HepG2 (cell line): ENCODE results near the gene CACNA2D3. TPM values are rescaled to one million over a fixed set of nuclear protein-coding genes. Genes with fewer than 3 reads are reported as not detected.

Experiments used
- ATAC-seq: fragments of 200-7000 bp; cut with Tn5 transposase; 3 replicates; pipeline ENCODE4 v1.9.1; 2020; ENCODE audit warnings: mild to moderate bottlenecking, moderate library complexity
- BruUV-seq: library from RNA; stranded (reverse); fragments of 400-500 nt; replicated peaks from 2 replicates; lab custom pipeline; 2021; lab: Mats Ljungman, UMichigan
- CTCF ChIA-PET: fragments of 300-600 bp; formaldehyde crosslinking; extraction: SDS; loops from one replicate; lab custom pipeline; 2021; ENCODE audit warnings: low total read pairs, inconsistent platforms, low intra/inter-chr PET ratio; lab: Yijun Ruan, JAX
- POLR2A ChIA-PET: fragments of 350-600 bp; sonication (Branson Sonifier 250); formaldehyde crosslinking; loops from one replicate; lab custom pipeline; 2020; ENCODE audit warnings: antibody characterized with exemption, inconsistent platforms; lab: Yijun Ruan, JAX
- DNase-seq: peaks from one replicate; pipeline ENCODE4 v3.0.0-alpha.2; 2015; ENCODE audit warnings: low spot score
- FAIRE-seq: peaks from 3 replicates; lab custom pipeline; 2011; peaks lifted over from hg19 to GRCh38; lab: Jason Lieb, UNC
- H2AFZ ChIP-seq: one replicate; pipeline ENCODE4 v1.6.1; 2011; ENCODE audit warnings: low read length, inconsistent platforms
- H3K27ac ChIP-seq: fragments of 300-600 bp; 3 replicates; pipeline ENCODE4 v1.8.0; 2011; ENCODE audit warnings: mixed run types, mild to moderate bottlenecking, mixed read lengths, low read length, inconsistent platforms; ENCODE audit not compliant: insufficient read depth; ENCODE audit errors: extremely low read length
- H3K27me3 ChIP-seq, 2 experiments: fragments of 200-600 bp in 1 of 2; 2 replicates in 1 of 2; 3 replicates in 1 of 2; pipeline versions ENCODE4 v1.6.0 to v1.8.0; 2011; ENCODE audit warnings: low read length in 2 of 2, mild to moderate bottlenecking in 2 of 2, moderate library complexity in 2 of 2, inconsistent platforms in 1 of 2; ENCODE audit not compliant: insufficient read depth in 2 of 2, control insufficient read depth in 1 of 2
- H3K36me3 ChIP-seq, 2 experiments: fragments of 200-600 bp in 1 of 2; replicated peaks in 1 of 2; 2 replicates in 1 of 2; 3 replicates in 1 of 2; pipeline versions ENCODE4 v1.5.1 to v1.8.0; 2011; ENCODE audit warnings: low read length in 2 of 2, inconsistent platforms in 1 of 2; ENCODE audit not compliant: insufficient read depth in 2 of 2, control insufficient read depth in 1 of 2
- H3K4me1 ChIP-seq: 2 replicates; pipeline ENCODE4 v1.5.1; 2012; ENCODE audit warnings: low read length, inconsistent platforms; ENCODE audit not compliant: insufficient read depth
- H3K4me2 ChIP-seq: 2 replicates; pipeline ENCODE4 v1.6.0; 2011; ENCODE audit warnings: low read depth, low read length, inconsistent platforms
- H3K4me3 ChIP-seq, 3 experiments: fragments of 200-600 bp in 1 of 3; sonication (generic), shearing (Covaris generic) in 1 of 3; replicated peaks in 1 of 3; 2 replicates each; pipeline ENCODE4 v1.5.1; 2011 to 2016; ENCODE audit warnings: low read length in 3 of 3, inconsistent platforms in 2 of 3, low read depth in 2 of 3, mild to moderate bottlenecking in 2 of 3, control low read depth in 1 of 3, mixed read lengths in 1 of 3; ENCODE audit not compliant: insufficient read depth in 1 of 3
- H3K79me2 ChIP-seq: one replicate; pipeline ENCODE4 v1.6.1; 2011; ENCODE audit warnings: low read length, inconsistent platforms; ENCODE audit not compliant: insufficient read depth
- H3K9ac ChIP-seq: 2 replicates; pipeline ENCODE4 v1.6.0; 2011; ENCODE audit warnings: mild to moderate bottlenecking, low read depth, low read length, inconsistent platforms; ENCODE audit not compliant: insufficient read depth
- H3K9me3 ChIP-seq: 2 replicates; pipeline ENCODE4 v1.5.1; 2012; ENCODE audit warnings: mild to moderate bottlenecking, low read length
- H4K20me1 ChIP-seq: 2 replicates; pipeline ENCODE4 v1.6.0; 2011; ENCODE audit warnings: inconsistent platforms, mild to moderate bottlenecking, low read length, moderate library complexity; ENCODE audit not compliant: insufficient read depth
- CHCHD3 ChIP-seq: sonication (generic); formaldehyde crosslinking; IDR thresholded peaks from 2 replicates; pipeline ENCODE4 v1.8.0; 2022; ENCODE audit warnings: mild to moderate bottlenecking, missing genetic modification reagents, moderate library complexity
- JARID2 ChIP-seq: sonication (generic); formaldehyde crosslinking; IDR thresholded peaks from 2 replicates; pipeline ENCODE4 v1.8.1; 2023; ENCODE audit warnings: missing genetic modification reagents, inconsistent platforms; ENCODE audit not compliant: insufficient replicate concordance
- KLF16 ChIP-seq, 2 experiments: sonication (generic) in 1 of 2; formaldehyde crosslinking in 1 of 2; IDR thresholded peaks; 2 replicates each; pipeline versions ENCODE4 v1.6.1 to v1.8.0; 2016 to 2023; ENCODE audit warnings: missing genetic modification reagents in 2 of 2, missing compliant biosample characterization in 1 of 2
- KMT2A ChIP-seq: sonication (generic); formaldehyde crosslinking; IDR thresholded peaks from 2 replicates; pipeline ENCODE4 v1.4.0; 2020; ENCODE audit warnings: missing genetic modification reagents
- NFRKB ChIP-seq: fragments of 450-650 bp; IDR thresholded peaks from 2 replicates; pipeline ENCODE4 v1.6.1; 2017
- TCF7L2 ChIP-seq: IDR thresholded peaks from 2 replicates; pipeline ENCODE4 v1.6.1; 2011; ENCODE audit warnings: mild to moderate bottlenecking, low read depth, low read length, moderate library complexity
- ZNF260 ChIP-seq: sonication (generic); formaldehyde crosslinking; IDR thresholded peaks from 2 replicates; pipeline ENCODE4 v1.4.0; 2020; ENCODE audit warnings: missing genetic modification reagents, low read depth, mild to moderate bottlenecking, borderline replicate concordance
- ZNF441 ChIP-seq: sonication (generic); formaldehyde crosslinking; IDR thresholded peaks from 2 replicates; pipeline ENCODE4 v1.7.0; 2021; ENCODE audit warnings: missing genetic modification reagents, borderline replicate concordance
- ZNF672 ChIP-seq: sonication (generic); formaldehyde crosslinking; IDR thresholded peaks from 2 replicates; pipeline ENCODE4 v1.8.1; 2022; ENCODE audit warnings: missing genetic modification reagents
- WGBS: methylation state at CpG from one replicate; pipeline ENCODE4 v1.1.6; 2017; ENCODE audit warnings: low lambda C conversion rate; 5-methylcytosine and 5-hydroxymethylcytosine counted together
- in situ Hi-C: cut with HindIII; loops from 2 replicates; pipeline ENCODE4 v1.10.0; 2017; ENCODE audit warnings: low pct_unique_long_range_greater_than_20kb; ENCODE audit not compliant: extremely low pct_ligation_motif_present
- intact Hi-C: fragments of 100-400 bp; cut with micrococcal nuclease; formaldehyde crosslinking; loops from one replicate; pipeline ENCODE4 v1.10.0; 2022; ENCODE audit not compliant: unreplicated experiment
- polyA plus RNA-seq, 8 experiments: library from polyadenylated mRNA; depleted of rRNA in 3 of 8; stranded (reverse) in 7 of 8; unstranded in 1 of 8; fragments of >200 nt; fragmentation: Illumina TruSeq in 4 of 8; extraction: Trizol in 4 of 8; gene quantifications; 2 replicates each; pipeline versions ENCODE4 v1.2.1 to v1.2.3, GENCODE V29; 2011 to 2016; ENCODE audit warnings: low read depth in 4 of 8, missing spikeins in 1 of 8, mixed read lengths in 1 of 8; ENCODE audit not compliant: insufficient read depth in 1 of 8
- total RNA-seq, 5 experiments: library from RNA; depleted of rRNA; stranded (reverse); fragments of >200 nt; fragmentation: Illumina TruSeq; extraction: Trizol; gene quantifications; 2 replicates each; pipeline ENCODE4 v1.2.3, GENCODE V29; 2016; ENCODE audit warnings: low read depth in 1 of 5
- TF ChIP-seq, protein P1 (sequence below): fragments of 450-650 bp; IDR thresholded peaks from 2 replicates; pipeline ENCODE4 v1.6.1; 2017; ENCODE audit warnings: mild to moderate bottlenecking
- TF ChIP-seq, protein P2 (sequence below): sonication (generic); formaldehyde crosslinking; IDR thresholded peaks from 2 replicates; pipeline ENCODE4 v1.4.0; 2020; ENCODE audit warnings: missing genetic modification reagents, low read depth, mild to moderate bottlenecking, borderline replicate concordance
- TF ChIP-seq, protein P3 (sequence below): sonication (generic); formaldehyde crosslinking; IDR thresholded peaks from 2 replicates; pipeline ENCODE4 v1.4.0; 2020; ENCODE audit warnings: low read depth, missing genetic modification reagents

CACNA2D3 gene
- total and polyA plus RNA-seq, 2 of the 13 experiments (the other 11 are each of a cell fraction or from before 2014, with no cell fraction given), result not detected

DNA sequence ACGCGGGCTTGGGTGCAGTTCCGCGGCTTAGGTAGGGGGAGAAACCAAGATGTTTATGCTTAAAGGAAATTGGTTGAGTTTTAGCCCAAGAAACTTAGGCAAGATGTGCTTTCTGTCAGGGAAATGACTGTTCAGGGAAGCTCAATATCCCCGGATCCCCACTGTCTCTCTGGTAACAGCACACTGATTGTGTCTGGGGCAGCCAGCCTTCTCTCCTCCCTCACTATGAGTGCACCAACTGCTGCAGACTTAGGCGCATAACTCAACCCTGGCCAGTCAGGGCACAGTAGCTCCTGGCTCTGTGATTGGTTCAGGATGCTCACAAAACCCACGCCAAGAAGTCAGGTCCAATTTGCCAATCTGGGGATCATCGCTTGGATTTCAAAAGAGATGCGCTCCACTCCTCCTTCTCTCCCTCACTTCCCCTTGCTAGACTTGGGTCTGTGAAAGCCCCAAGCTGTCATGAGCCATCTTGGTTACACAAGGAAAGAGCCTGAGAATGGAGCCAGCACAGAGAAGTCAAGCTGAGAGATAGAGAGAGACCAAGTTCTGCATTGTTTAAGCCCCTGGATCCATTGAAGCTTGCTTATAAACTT lies 42.5 kb upstream of the CACNA2D3 start:
- no peak overlapping the region for H3K4me2 ChIP-seq
- no peak overlapping the region for H3K9ac ChIP-seq
- no peaks in the 10 kb centered on the region for H3K36me3 ChIP-seq
- in situ Hi-C loops, result no loop called here
- TF ChIP-seq TCF7L2, result no peak
- no peak for TF ChIP-seq NFRKB
- TF ChIP-seq, protein P1, sequence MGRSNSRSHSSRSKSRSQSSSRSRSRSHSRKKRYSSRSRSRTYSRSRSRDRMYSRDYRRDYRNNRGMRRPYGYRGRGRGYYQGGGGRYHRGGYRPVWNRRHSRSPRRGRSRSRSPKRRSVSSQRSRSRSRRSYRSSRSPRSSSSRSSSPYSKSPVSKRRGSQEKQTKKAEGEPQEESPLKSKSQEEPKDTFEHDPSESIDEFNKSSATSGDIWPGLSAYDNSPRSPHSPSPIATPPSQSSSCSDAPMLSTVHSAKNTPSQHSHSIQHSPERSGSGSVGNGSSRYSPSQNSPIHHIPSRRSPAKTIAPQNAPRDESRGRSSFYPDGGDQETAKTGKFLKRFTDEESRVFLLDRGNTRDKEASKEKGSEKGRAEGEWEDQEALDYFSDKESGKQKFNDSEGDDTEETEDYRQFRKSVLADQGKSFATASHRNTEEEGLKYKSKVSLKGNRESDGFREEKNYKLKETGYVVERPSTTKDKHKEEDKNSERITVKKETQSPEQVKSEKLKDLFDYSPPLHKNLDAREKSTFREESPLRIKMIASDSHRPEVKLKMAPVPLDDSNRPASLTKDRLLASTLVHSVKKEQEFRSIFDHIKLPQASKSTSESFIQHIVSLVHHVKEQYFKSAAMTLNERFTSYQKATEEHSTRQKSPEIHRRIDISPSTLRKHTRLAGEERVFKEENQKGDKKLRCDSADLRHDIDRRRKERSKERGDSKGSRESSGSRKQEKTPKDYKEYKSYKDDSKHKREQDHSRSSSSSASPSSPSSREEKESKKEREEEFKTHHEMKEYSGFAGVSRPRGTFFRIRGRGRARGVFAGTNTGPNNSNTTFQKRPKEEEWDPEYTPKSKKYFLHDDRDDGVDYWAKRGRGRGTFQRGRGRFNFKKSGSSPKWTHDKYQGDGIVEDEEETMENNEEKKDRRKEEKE, result no peak
- TF ChIP-seq, protein P2, sequence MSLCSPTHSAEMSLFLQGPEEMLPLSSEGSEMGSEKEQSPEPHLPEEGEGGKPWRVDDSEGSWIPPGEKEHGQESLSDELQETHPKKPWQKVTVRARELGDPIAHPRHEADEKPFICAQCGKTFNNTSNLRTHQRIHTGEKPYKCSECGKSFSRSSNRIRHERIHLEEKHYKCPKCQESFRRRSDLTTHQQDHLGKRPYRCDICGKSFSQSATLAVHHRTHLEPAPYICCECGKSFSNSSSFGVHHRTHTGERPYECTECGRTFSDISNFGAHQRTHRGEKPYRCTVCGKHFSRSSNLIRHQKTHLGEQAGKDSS, result no peak
- no peak for TF ChIP-seq ZNF260 (CRISPR knock-in tag)
- TF ChIP-seq KLF16 (CRISPR knock-in tag; IDR thresholded peaks at IDR 0.05), result no peak
- no peak for TF ChIP-seq CHCHD3 (CRISPR knock-in tag)
- TF ChIP-seq, protein P3, sequence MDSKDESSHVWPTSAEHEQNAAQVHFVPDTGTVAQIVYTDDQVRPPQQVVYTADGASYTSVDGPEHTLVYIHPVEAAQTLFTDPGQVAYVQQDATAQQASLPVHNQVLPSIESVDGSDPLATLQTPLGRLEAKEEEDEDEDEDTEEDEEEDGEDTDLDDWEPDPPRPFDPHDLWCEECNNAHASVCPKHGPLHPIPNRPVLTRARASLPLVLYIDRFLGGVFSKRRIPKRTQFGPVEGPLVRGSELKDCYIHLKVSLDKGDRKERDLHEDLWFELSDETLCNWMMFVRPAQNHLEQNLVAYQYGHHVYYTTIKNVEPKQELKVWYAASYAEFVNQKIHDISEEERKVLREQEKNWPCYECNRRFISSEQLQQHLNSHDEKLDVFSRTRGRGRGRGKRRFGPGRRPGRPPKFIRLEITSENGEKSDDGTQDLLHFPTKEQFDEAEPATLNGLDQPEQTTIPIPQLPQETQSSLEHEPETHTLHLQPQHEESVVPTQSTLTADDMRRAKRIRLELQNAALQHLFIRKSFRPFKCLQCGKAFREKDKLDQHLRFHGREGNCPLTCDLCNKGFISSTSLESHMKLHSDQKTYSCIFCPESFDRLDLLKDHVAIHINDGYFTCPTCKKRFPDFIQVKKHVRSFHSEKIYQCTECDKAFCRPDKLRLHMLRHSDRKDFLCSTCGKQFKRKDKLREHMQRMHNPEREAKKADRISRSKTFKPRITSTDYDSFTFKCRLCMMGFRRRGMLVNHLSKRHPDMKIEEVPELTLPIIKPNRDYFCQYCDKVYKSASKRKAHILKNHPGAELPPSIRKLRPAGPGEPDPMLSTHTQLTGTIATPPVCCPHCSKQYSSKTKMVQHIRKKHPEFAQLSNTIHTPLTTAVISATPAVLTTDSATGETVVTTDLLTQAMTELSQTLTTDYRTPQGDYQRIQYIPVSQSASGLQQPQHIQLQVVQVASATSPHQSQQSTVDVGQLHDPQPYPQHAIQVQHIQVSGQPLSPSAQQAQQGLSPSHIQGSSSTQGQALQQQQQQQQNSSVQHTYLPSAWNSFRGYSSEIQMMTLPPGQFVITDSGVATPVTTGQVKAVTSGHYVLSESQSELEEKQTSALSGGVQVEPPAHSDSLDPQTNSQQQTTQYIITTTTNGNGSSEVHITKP (CRISPR knock-in tag), result no peak
- TF ChIP-seq KMT2A (CRISPR knock-in tag), result no peak
- TF ChIP-seq ZNF441 (CRISPR knock-in tag), result no peak
- TF ChIP-seq ZNF672 (CRISPR knock-in tag), result no peak
- no peak for TF ChIP-seq JARID2 (CRISPR knock-in tag)
- H3K79me2 ChIP-seq, result no peaks in the 10 kb centered on the region
- H3K4me3 ChIP-seq, result no peak overlapping the region
- POLR2A ChIA-PET, result no interaction called here
- intact Hi-C loops, result no loop called here
- no peak overlapping the region for H2AFZ ChIP-seq
- no peak for ATAC-seq
- H3K27me3 ChIP-seq, result no peaks in the 10 kb centered on the region; a peak in 1 of 5 replicates
- H3K4me1 ChIP-seq, result no peaks in the 10 kb centered on the region
- no TSS peak for BruUV-seq
- no peak for DNase-seq
- 57% methylated on average over 7 of the region's 9 CpGs for WGBS
- no peaks in the 10 kb centered on the region for H3K9me3 ChIP-seq
- H3K27ac ChIP-seq, result no peak overlapping the region
- no peak for FAIRE-seq
- CTCF ChIA-PET, result no interaction called here
- H4K20me1 ChIP-seq, result no peaks in the 10 kb centered on the region
